HCT116 (cell line): Measurements from ENCODE around the gene LCN6. TPM values are rescaled to one million over a fixed set of nuclear protein-coding genes. Genes with fewer than 3 reads are reported as not detected.

Experiments used
- ATAC-seq: fragments of 200-7000 bp; cut with Tn5 transposase; 2 replicates; pipeline ENCODE4 v1.9.1; 2020; ENCODE audit warnings: mild to moderate bottlenecking, moderate library complexity
- BruUV-seq: library from RNA; stranded (reverse); fragments of 400-500 nt; replicated peaks from 2 replicates; lab custom pipeline; 2021; lab: Mats Ljungman, UMichigan
- CTCF ChIA-PET: fragments of 300-600 bp; sonication (Branson Sonifier 250); formaldehyde crosslinking; loops from one replicate; lab custom pipeline; 2021; ENCODE audit warnings: antibody characterized with exemption; lab: Charles Lee
- POLR2A ChIA-PET: fragments of 300-600, 350-600 bp; sonication (Branson Sonifier 250); formaldehyde crosslinking; loops from one replicate; lab custom pipeline; 2021; ENCODE audit warnings: antibody characterized with exemption; lab: Charles Lee
- RAD21 ChIA-PET, 2 experiments: fragments of 300-600 bp; sonication (Branson Sonifier 250); formaldehyde crosslinking; loops; one replicate each; lab custom pipeline; 2023; ENCODE audit warnings: low total read pairs in 2 of 2; ENCODE audit not compliant: uncharacterized antibody in 2 of 2, unreplicated experiment in 2 of 2, low non-redundant PET in 1 of 2; lab: Charles Lee
- DNase-seq: peaks from one replicate; pipeline ENCODE4 v3.0.0-alpha.2; 2010; ENCODE audit warnings: low read depth, low spot score
- H2AFZ ChIP-seq: fragments of 200-600 bp; shearing (Covaris generic), sonication (generic); 2 replicates; pipeline ENCODE4 v1.6.1; 2017; ENCODE audit warnings: low read depth, mixed run types, mixed read lengths, antibody characterized with exemption, low read length; ENCODE audit not compliant: poor library complexity, severe bottlenecking
- H3K27ac ChIP-seq: 2 replicates; pipeline ENCODE4 v1.5.1; 2012; ENCODE audit warnings: low read depth, low read length
- H3K27me3 ChIP-seq: fragments of 200-600 bp; sonication (generic); 2 replicates; pipeline ENCODE4 v1.6.1; 2016; ENCODE audit warnings: mixed run types, low read length, mixed read lengths; ENCODE audit not compliant: insufficient read depth
- H3K36me3 ChIP-seq, 2 experiments: fragments of 200-500 bp in 1 of 2; fragments of 200-600 bp in 1 of 2; sonication (Bioruptor generic) in 1 of 2; sonication (generic) in 1 of 2; 2 replicates each; pipeline versions ENCODE4 v1.5.1 to v1.6.1; 2014 to 2016; ENCODE audit warnings: low read length in 2 of 2, inconsistent platforms in 1 of 2, mixed read lengths in 1 of 2, mixed run types in 1 of 2; ENCODE audit not compliant: insufficient read depth in 2 of 2, control insufficient read depth in 1 of 2
- H3K4me1 ChIP-seq, 2 experiments: fragments of 200-600 bp in 1 of 2; sonication (generic) in 1 of 2; 2 replicates each; pipeline versions ENCODE4 v1.5.1 to v1.6.1; 2012 to 2017; ENCODE audit warnings: low read length in 2 of 2, inconsistent platforms in 1 of 2, mild to moderate bottlenecking in 1 of 2, mixed read lengths in 1 of 2, mixed run types in 1 of 2, moderate library complexity in 1 of 2; ENCODE audit not compliant: insufficient read depth in 2 of 2, control insufficient read depth in 1 of 2
- H3K4me2 ChIP-seq: fragments of 200-600 bp; sonication (generic); 2 replicates; pipeline ENCODE4 v1.6.1; 2017; ENCODE audit warnings: mixed run types, low read length, mixed read lengths
- H3K4me3 ChIP-seq, 2 experiments: fragments of 200-600 bp in 1 of 2; sonication (generic) in 1 of 2; replicated peaks in 1 of 2; 2 replicates each; pipeline ENCODE4 v1.5.1; 2011 to 2016; ENCODE audit warnings: low read length in 2 of 2, control low read depth in 1 of 2, low read depth in 1 of 2, mild to moderate bottlenecking in 1 of 2, mixed read lengths in 1 of 2, mixed run types in 1 of 2
- H3K79me2 ChIP-seq: fragments of 200-600 bp; sonication (generic); 2 replicates; pipeline ENCODE4 v1.6.1; 2017; ENCODE audit warnings: mild to moderate bottlenecking, mixed run types, low read length, moderate library complexity, mixed read lengths; ENCODE audit not compliant: insufficient read depth
- H3K9ac ChIP-seq: fragments of 200-600 bp; sonication (generic); 2 replicates; pipeline ENCODE4 v1.6.1; 2016; ENCODE audit warnings: low read length, mixed read lengths
- H3K9me2 ChIP-seq: fragments of 200-600 bp; sonication (generic), shearing (Covaris generic); 2 replicates; pipeline ENCODE4 v1.6.1; 2017; ENCODE audit warnings: mixed run types, mild to moderate bottlenecking, moderate library complexity; ENCODE audit not compliant: insufficient read depth
- H3K9me3 ChIP-seq, 2 experiments: fragments of 200-500 bp in 1 of 2; fragments of 200-600 bp in 1 of 2; sonication (Bioruptor generic) in 1 of 2; sonication (generic) in 1 of 2; 2 replicates each; pipeline ENCODE4 v1.6.1; 2014 to 2017; ENCODE audit warnings: low read length in 2 of 2, mixed read lengths in 2 of 2, inconsistent platforms in 1 of 2, low read depth in 1 of 2, mild to moderate bottlenecking in 1 of 2, mixed run types in 1 of 2, moderate library complexity in 1 of 2; ENCODE audit not compliant: control insufficient read depth in 1 of 2, insufficient read depth in 1 of 2
- H4K20me1 ChIP-seq: fragments of 200-600 bp; sonication (generic), shearing (Covaris generic); 2 replicates; pipeline ENCODE4 v1.6.1; 2017; ENCODE audit warnings: mixed run types, mild to moderate bottlenecking, moderate library complexity; ENCODE audit not compliant: insufficient read depth
- ATF3 ChIP-seq: IDR thresholded peaks from 2 replicates; pipeline ENCODE4 v1.6.1; 2012
- EGR1 ChIP-seq: IDR thresholded peaks from 2 replicates; pipeline ENCODE4 v1.6.1; 2012; ENCODE audit warnings: low read depth
- ELF1 ChIP-seq: IDR thresholded peaks from 2 replicates; pipeline ENCODE4 v1.6.1; 2012; ENCODE audit warnings: low read depth, borderline replicate concordance
- EZH2phosphoT487 ChIP-seq: fragments of 200-600 bp; IDR thresholded peaks from 2 replicates; pipeline ENCODE4 v1.6.1; 2018; ENCODE audit warnings: antibody characterized with exemption, borderline replicate concordance
- FOSL1 ChIP-seq: IDR thresholded peaks from 2 replicates; pipeline ENCODE4 v1.6.1; 2012; ENCODE audit warnings: low read depth
- JUND ChIP-seq: IDR thresholded peaks from 2 replicates; pipeline ENCODE4 v1.6.1; 2012
- SRF ChIP-seq: IDR thresholded peaks from 2 replicates; pipeline ENCODE4 v1.6.1; 2012; ENCODE audit warnings: low read depth
- ZNF274 ChIP-seq: fragments of 200-500 bp; sonication (Bioruptor generic); IDR thresholded peaks from 2 replicates; pipeline ENCODE4 v1.6.1; 2014; ENCODE audit warnings: mild to moderate bottlenecking, low read depth, low read length, inconsistent platforms
- intact Hi-C: fragments of 100-400 bp; cut with micrococcal nuclease; formaldehyde crosslinking; loops from 2 replicates; pipeline ENCODE4 v1.10.0; 2022
- total RNA-seq: library from RNA; stranded (reverse); gene quantifications from one replicate; pipeline ENCODE4 v1.2.1, GENCODE V29; 2021; ENCODE audit not compliant: unreplicated experiment
- TF ChIP-seq, protein P1 (sequence below): IDR thresholded peaks from 2 replicates; pipeline ENCODE4 v1.6.1; 2011; ENCODE audit warnings: mild to moderate bottlenecking, low read length, moderate library complexity; ENCODE audit not compliant: insufficient replicate concordance; ENCODE audit errors: extremely low read depth
- TF ChIP-seq, protein P2 (sequence below): IDR thresholded peaks from 2 replicates; pipeline ENCODE4 v1.6.1; 2012
- TF ChIP-seq, protein P3 (sequence below): IDR thresholded peaks from 2 replicates; pipeline ENCODE4 v1.6.1; 2012; ENCODE audit warnings: low read depth

LCN6 gene
- total RNA-seq, 1 experiment from 2014 or later, result not detected

GRCh38 chr9:136719195-136719880 is 29.0 kb downstream of the LCN6 start:
- ChIA-PET RAD21 (no interaction called here), POLR2A (no interaction called here), CTCF (interaction anchor here (1.0 kb wide), 1 partner anchor 9 kb away, joined by 3 read pairs; no protein-coding TSS in a partner anchor)
- DNase-seq, result no peak
- no peak overlapping the region for H3K4me3 ChIP-seq
- H3K36me3 ChIP-seq, result peaks cover 8 to 14% of the 10 kb centered on the region in 2 experiments; a peak in 3 of 4 replicates
- H3K27me3 ChIP-seq, result no peaks in the 10 kb centered on the region
- H4K20me1 ChIP-seq, result peaks cover 12% of the 10 kb centered on the region; the same call in 1 of the 2 replicates
- no peak overlapping the region for H3K9ac ChIP-seq
- no TSS peak for BruUV-seq
- intact Hi-C loops, result no loop called here
- H3K9me2 ChIP-seq, result no peaks in the 10 kb centered on the region
- no peak for TF ChIP-seq FOSL1
- no peak for TF ChIP-seq ZNF274
- H3K9me3 ChIP-seq, result no peaks in the 10 kb centered on the region
- no peak for ATAC-seq
- peaks cover 0 to 29% of the 10 kb centered on the region in 2 experiments; a peak in 2 of 4 replicates for H3K4me1 ChIP-seq
- no peak overlapping the region for H3K27ac ChIP-seq
- H3K4me2 ChIP-seq, result no peak overlapping the region
- H2AFZ ChIP-seq, result no peak overlapping the region
- peaks cover 8% of the 10 kb centered on the region; the same call in 1 of the 2 replicates for H3K79me2 ChIP-seq

DNA sequence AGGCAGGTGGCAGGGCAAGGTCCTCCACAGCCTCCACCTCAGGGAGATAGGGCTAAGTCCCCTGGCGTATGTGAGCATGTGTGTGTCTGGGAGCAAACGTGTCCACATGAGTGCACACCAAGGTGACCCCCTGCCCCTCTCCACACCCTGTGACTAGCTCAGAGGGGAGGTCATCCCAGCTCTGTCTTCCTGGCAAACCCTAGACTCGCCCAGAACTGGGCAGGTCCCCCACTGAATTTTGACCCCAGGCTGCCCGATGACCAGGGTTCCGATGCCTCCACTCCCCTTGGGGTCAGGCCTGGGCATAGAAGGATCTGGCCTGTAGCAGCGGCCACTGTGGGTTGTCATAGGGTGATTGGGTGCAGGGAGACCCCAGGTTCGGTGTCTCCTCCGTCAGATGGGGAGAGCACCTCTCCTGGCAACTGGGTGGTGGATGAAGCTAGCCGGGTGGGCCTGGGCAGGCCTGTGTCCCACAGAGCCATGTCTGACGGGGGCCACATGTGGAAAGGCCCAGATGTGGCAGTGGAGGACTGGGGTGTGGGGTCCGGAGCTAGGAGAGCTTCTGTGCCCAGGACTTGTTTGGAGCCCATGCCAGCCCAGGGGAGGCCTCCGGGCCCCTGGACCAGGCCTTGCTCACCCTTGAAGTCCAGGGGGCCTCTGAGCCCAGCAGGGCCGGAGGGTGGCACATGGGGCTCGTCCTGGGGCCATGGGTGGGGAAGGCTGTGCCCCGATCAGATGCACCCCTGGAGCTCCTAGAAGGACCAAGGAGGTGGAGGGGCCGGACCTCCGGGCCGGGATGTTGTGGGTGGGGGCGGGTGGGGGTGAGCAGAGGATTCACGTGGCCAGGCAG is 29.8 kb downstream of the LCN6 start:
- peaks cover 4% of the 10 kb centered on the region; the same call in 1 of the 2 replicates for H4K20me1 ChIP-seq
- H3K36me3 ChIP-seq, result peaks cover under 1 to 7% of the 10 kb centered on the region in 2 experiments; a peak in 3 of 4 replicates
- CTCF ChIA-PET, result interaction anchor here (1.0 kb wide), 1 partner anchor 9 kb away, joined by 3 read pairs; no protein-coding TSS in a partner anchor
- H3K27me3 ChIP-seq, result no peaks in the 10 kb centered on the region
- no peak overlapping the region for H3K4me2 ChIP-seq
- H3K4me1 ChIP-seq, result peaks cover 6 to 27% of the 10 kb centered on the region in 2 experiments; a peak in 3 of 4 replicates
- no peaks in the 10 kb centered on the region for H3K9me2 ChIP-seq
- H3K4me3 ChIP-seq, result no peak overlapping the region
- no peak overlapping the region for H3K27ac ChIP-seq
- POLR2A ChIA-PET, result no interaction called here
- H2AFZ ChIP-seq, result no peak overlapping the region
- RAD21 ChIA-PET, result no interaction called here
- H3K79me2 ChIP-seq, result 0 out of 2 replicates have a peak, but pooled peaks cover under 1% of the 10 kb centered on the region
- intact Hi-C loops, result no loop called here
- H3K9me3 ChIP-seq, result no peaks in the 10 kb centered on the region
- BruUV-seq, result no TSS peak
- DNase-seq, result no peak
- H3K9ac ChIP-seq, result no peak overlapping the region
- no peak for ATAC-seq
- TF ChIP-seq EZH2phosphoT487 (no peak), ATF3 (no peak), SRF (no peak), JUND (no peak), EGR1 (no peak), ELF1 (no peak), ZNF274 (no peak)
- TF ChIP-seq, protein P1, sequence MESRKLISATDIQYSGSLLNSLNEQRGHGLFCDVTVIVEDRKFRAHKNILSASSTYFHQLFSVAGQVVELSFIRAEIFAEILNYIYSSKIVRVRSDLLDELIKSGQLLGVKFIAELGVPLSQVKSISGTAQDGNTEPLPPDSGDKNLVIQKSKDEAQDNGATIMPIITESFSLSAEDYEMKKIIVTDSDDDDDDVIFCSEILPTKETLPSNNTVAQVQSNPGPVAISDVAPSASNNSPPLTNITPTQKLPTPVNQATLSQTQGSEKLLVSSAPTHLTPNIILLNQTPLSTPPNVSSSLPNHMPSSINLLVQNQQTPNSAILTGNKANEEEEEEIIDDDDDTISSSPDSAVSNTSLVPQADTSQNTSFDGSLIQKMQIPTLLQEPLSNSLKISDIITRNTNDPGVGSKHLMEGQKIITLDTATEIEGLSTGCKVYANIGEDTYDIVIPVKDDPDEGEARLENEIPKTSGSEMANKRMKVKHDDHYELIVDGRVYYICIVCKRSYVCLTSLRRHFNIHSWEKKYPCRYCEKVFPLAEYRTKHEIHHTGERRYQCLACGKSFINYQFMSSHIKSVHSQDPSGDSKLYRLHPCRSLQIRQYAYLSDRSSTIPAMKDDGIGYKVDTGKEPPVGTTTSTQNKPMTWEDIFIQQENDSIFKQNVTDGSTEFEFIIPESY, result no peak
- TF ChIP-seq, protein P2, sequence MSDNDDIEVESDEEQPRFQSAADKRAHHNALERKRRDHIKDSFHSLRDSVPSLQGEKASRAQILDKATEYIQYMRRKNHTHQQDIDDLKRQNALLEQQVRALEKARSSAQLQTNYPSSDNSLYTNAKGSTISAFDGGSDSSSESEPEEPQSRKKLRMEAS, result no peak
- TF ChIP-seq, protein P3, sequence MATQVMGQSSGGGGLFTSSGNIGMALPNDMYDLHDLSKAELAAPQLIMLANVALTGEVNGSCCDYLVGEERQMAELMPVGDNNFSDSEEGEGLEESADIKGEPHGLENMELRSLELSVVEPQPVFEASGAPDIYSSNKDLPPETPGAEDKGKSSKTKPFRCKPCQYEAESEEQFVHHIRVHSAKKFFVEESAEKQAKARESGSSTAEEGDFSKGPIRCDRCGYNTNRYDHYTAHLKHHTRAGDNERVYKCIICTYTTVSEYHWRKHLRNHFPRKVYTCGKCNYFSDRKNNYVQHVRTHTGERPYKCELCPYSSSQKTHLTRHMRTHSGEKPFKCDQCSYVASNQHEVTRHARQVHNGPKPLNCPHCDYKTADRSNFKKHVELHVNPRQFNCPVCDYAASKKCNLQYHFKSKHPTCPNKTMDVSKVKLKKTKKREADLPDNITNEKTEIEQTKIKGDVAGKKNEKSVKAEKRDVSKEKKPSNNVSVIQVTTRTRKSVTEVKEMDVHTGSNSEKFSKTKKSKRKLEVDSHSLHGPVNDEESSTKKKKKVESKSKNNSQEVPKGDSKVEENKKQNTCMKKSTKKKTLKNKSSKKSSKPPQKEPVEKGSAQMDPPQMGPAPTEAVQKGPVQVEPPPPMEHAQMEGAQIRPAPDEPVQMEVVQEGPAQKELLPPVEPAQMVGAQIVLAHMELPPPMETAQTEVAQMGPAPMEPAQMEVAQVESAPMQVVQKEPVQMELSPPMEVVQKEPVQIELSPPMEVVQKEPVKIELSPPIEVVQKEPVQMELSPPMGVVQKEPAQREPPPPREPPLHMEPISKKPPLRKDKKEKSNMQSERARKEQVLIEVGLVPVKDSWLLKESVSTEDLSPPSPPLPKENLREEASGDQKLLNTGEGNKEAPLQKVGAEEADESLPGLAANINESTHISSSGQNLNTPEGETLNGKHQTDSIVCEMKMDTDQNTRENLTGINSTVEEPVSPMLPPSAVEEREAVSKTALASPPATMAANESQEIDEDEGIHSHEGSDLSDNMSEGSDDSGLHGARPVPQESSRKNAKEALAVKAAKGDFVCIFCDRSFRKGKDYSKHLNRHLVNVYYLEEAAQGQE, result no peak
